ENCODE data around the gene BCORL1.

DNA sequence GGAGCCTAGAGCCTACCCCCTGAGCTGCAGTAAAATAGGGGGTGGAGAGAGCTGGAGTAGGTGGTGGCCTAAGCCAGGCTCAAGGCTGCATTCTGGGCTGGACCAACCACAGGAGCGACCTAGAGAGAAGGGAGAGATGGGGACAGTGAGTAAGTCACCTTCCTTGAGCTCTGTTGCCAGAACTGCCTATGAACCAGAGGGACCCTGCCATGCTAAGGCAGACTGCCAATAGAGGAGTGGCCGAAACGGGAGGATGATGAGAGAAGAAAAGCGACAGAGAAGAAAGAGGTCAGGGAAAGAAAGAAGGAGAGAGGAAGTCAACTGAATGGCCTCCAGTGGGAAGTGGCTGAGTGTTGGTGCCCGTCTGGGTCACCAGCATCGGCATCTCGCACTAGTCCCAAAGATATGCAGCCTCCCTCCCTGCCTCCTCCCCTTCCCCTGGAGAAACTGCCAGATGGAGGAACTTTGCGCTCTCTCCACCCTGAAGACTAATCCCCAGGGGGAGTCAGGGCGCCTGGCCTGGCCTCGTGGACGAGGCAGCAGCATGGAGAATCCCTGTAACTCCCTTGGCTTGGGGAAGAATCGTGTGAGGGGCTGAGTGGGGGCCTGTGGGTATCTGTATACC lies 99.1 kb downstream of the BCORL1 start:
- TF ChIP-seq, protein P1, sequence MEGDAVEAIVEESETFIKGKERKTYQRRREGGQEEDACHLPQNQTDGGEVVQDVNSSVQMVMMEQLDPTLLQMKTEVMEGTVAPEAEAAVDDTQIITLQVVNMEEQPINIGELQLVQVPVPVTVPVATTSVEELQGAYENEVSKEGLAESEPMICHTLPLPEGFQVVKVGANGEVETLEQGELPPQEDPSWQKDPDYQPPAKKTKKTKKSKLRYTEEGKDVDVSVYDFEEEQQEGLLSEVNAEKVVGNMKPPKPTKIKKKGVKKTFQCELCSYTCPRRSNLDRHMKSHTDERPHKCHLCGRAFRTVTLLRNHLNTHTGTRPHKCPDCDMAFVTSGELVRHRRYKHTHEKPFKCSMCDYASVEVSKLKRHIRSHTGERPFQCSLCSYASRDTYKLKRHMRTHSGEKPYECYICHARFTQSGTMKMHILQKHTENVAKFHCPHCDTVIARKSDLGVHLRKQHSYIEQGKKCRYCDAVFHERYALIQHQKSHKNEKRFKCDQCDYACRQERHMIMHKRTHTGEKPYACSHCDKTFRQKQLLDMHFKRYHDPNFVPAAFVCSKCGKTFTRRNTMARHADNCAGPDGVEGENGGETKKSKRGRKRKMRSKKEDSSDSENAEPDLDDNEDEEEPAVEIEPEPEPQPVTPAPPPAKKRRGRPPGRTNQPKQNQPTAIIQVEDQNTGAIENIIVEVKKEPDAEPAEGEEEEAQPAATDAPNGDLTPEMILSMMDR (IDR thresholded peaks at IDR 0.05; ENCODE audit: low read length): no peak
- TF ChIP-seq EZH2phosphoT487 (IDR thresholded peaks at IDR 0.05; ENCODE audit: low read length) (no peak), EZH2 (optimal IDR thresholded peaks at IDR 0.05; ENCODE audit: low read depth, low read length) (no peak)

Data from MM.1S (cell line).